Endothelial cell (in vitro differentiated cells): ENCODE measurements around the gene FIGN. TPM values are rescaled to one million over a fixed set of nuclear protein-coding genes. Genes with fewer than 3 reads are reported as not detected.

ENCODE experiments used
- DNase-seq: peaks from one replicate; pipeline ENCODE4 v3.0.0; 2021; ENCODE audit warnings: low spot score
- H3K27ac Mint-ChIP-seq: one replicate; pipeline ENCODE4 v1.8.0; 2021; ENCODE audit warnings: mixed read lengths, inconsistent platforms; ENCODE audit not compliant: unreplicated experiment
- H3K27me3 Mint-ChIP-seq: one replicate; pipeline ENCODE4 v1.8.0; 2021; ENCODE audit warnings: mild to moderate bottlenecking, moderate library complexity, mixed read lengths, inconsistent platforms; ENCODE audit not compliant: unreplicated experiment
- H3K36me3 Mint-ChIP-seq: one replicate; pipeline ENCODE4 v1.8.0; 2021; ENCODE audit warnings: mild to moderate bottlenecking, low read depth, mixed read lengths, inconsistent platforms; ENCODE audit not compliant: unreplicated experiment
- H3K4me1 Mint-ChIP-seq: one replicate; pipeline ENCODE4 v1.8.0; 2021; ENCODE audit warnings: mild to moderate bottlenecking, mixed read lengths, inconsistent platforms; ENCODE audit not compliant: unreplicated experiment
- H3K4me3 Mint-ChIP-seq: one replicate; pipeline ENCODE4 v1.8.0; 2021; ENCODE audit warnings: mild to moderate bottlenecking, mixed read lengths, inconsistent platforms; ENCODE audit not compliant: unreplicated experiment
- H3K9me3 Mint-ChIP-seq: one replicate; pipeline ENCODE4 v1.8.0; 2021; ENCODE audit warnings: mixed read lengths, inconsistent platforms; ENCODE audit not compliant: unreplicated experiment
- CTCF ChIP-seq: fragments of 200-600 bp; sonication (generic); IDR thresholded peaks from one replicate; pipeline ENCODE4 v1.5.0; 2021; ENCODE audit warnings: antibody characterized with exemption; ENCODE audit not compliant: unreplicated experiment
- total RNA-seq: library from RNA; stranded (reverse); fragmentation: NEBNext Ultra II Directional; extraction: Animal tissue kit (Norgen Biotek cat#: 25700); gene quantifications from one replicate; pipeline ENCODE4 v1.2.1, GENCODE V29; 2021; ENCODE audit not compliant: unreplicated experiment

Gene FIGN
- total RNA-seq, 1 donor from 2014 or later, result 14.0 TPM

GRCh38 chr2:163741435-163741834 lies 5.6 kb upstream of the FIGN start:
- DNase-seq, result no peak
- H3K4me1 Mint-ChIP-seq, result no peaks in the 10 kb centered on the region
- peaks cover 4% of the 10 kb centered on the region for H3K27me3 Mint-ChIP-seq
- no peaks in the 10 kb centered on the region for H3K9me3 Mint-ChIP-seq
- no peak for TF ChIP-seq CTCF
- no peaks in the 10 kb centered on the region for H3K36me3 Mint-ChIP-seq
- H3K4me3 Mint-ChIP-seq, result no peak overlapping the region
- no peak overlapping the region for H3K27ac Mint-ChIP-seq

DNA sequence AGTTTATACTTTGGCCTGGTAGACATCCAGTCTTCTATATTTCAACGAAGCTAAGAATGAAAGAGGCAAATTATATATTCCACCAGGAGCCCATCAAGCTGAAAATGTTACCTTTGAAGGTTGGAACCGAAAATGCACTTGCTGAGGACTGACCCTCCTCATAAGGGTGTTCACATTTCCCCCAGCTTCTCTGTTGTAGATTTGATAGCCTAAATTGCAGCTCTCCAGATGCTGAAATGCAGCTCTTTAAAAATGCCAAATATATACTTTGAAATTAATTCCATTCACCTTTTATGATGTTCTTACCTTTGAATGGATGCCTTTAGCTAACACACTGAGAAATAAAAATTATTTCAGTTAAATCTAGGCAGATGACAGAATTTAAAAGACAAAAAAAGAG lies 1.8 kb upstream of the FIGN start:
- TF ChIP-seq CTCF, result no peak
- Mint-ChIP-seq H3K36me3 (no peaks in the 10 kb centered on the region), H3K4me3 (peak overlapping the region; percentile 91), H3K9me3 (no peaks in the 10 kb centered on the region), H3K27me3 (peaks cover 6% of the 10 kb centered on the region), H3K27ac (no peak overlapping the region), H3K4me1 (peaks cover 15% of the 10 kb centered on the region)
- DNase-seq, result no peak

DNA sequence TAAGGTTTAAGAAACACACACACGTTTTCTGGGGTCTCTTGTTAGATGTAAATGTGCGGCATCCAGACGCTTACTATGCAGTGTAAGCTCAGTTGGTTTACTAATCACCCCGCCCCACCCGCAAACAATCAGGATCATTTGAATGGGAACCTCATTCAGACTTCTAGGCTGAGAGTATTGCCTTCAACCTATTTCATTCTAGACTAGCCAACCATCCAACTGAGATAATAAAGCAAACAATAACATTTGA lies 1.3 kb upstream of the FIGN start:
- Mint-ChIP-seq H3K9me3 (no peaks in the 10 kb centered on the region), H3K4me3 (peak overlapping the region; percentile 91), H3K27ac (peak overlapping the region; percentile 50), H3K4me1 (peaks cover 16% of the 10 kb centered on the region), H3K36me3 (no peaks in the 10 kb centered on the region), H3K27me3 (peaks cover 6% of the 10 kb centered on the region)
- no peak for DNase-seq
- TF ChIP-seq CTCF, result no peak

DNA sequence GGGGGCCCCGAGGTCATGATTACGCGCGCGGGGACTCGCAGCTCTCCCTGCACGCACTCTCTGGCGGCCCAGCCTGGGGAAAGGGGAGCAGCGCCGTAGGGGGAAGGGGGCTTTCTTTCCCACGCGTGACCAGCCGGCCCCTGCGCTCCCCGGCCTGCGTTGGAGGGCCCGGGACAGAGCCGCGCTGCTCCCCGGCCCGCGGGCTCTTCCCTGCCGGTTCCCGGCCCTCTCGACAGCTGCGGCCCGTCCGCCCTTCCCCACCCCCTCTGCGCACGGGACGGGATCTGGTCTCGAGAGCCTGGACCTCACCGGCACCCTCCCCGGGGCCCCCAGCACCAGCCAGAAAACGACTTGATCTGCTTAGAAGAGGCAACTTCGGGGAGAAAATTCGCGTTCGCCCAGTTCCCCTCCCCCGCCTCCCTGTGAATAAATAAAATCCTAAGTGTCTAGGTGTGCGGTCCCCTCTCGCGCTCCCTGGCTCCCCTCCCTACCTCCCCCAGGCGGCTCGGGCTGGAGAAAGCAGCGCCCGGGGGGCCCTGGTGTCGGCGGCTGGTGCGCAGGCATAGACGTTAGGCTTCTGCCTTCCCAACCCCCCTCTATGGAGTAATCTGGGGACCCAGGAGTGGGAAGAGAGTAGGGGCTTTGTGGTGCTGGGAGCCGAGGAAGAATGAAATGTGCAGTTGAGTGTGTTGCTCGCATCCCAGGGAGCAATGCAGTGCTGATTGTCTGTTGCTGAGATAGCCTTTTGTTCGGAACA lies 803 bp upstream of the FIGN start:
- peak; percentile 74 for DNase-seq
- Mint-ChIP-seq H3K4me1 (peaks cover 21% of the 10 kb centered on the region), H3K36me3 (no peaks in the 10 kb centered on the region), H3K27ac (peak overlapping the region; percentile 50), H3K9me3 (no peaks in the 10 kb centered on the region), H3K4me3 (peak overlapping the region; percentile 91), H3K27me3 (peaks cover 5% of the 10 kb centered on the region)
- peak; percentile 22 for TF ChIP-seq CTCF

DNA sequence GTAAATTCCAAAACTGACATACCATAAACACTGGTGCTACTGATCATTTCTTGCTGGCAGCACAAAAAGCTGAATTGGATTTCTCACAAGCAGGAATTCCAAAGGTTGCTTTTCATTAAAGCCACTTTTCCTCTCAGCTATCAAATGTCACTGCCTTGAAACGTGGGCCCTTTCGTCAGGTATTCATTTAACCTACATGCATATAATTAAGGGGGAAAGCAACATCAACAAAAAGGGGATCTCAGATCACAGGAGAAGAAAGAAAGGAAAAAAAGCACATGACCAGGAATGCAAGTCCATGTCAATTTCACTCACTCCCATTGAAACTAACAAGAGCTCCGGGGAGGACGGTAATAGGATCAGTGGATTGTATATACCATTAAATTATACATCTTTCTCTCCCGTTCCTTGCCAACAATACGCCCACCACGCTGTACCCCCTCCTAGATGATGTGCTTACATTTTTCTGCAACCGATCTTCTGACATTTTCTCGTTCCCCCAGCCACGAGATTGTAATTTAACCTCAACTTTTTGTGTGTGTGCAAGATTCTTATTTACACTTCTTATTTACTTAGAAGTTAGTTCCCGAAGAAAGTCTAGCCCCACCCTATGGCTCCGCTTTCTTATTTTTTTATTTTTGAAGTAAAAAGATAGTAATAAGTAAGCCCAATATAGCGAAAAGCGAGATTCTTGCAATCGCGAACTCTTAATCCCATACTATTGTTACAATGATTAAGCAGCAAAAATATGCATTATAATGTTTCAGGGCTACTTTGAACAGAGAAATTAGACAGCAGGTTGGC lies 725 bp downstream of the FIGN start:
- Mint-ChIP-seq H3K4me3 (peak overlapping the region; percentile 98), H3K27me3 (peaks cover 4% of the 10 kb centered on the region), H3K27ac (peak overlapping the region; percentile 95), H3K36me3 (no peaks in the 10 kb centered on the region), H3K9me3 (no peaks in the 10 kb centered on the region), H3K4me1 (peaks cover 21% of the 10 kb centered on the region)
- no peak for DNase-seq
- no peak for TF ChIP-seq CTCF
